ENCODE measurements around the gene OR10G2.

DNA sequence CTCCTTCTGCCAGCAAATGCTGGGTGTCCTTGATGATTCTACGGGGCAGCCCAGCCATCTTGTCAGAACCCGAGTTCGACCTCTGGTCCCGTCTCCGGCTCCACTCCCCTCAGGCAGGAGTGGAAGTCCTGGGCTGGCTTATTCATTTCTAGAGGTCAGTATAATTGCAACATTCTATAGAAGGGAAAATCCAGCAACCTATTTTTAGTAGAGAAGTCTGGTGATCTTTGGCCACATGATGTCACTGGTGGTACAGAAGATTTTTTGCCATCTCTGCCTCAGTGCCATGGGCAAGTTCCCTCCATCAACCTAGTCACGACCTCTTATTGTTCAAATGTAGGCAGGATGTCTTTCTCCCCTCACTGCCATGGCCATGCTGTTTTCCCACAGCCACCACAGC lies 22.4 kb downstream of the OR10G2 start:
- TF ChIP-seq MAX (IDR thresholded peaks at IDR 0.05) (no peak), REST (IDR thresholded peaks at IDR 0.05) (no peak)

All from liver (tissue), 1 donor.